Ovary (tissue), 3 donors: ENCODE results near the gene TTC32.

Experiments
- EP300 ChIP-seq: sonication (generic); formaldehyde crosslinking; IDR thresholded peaks from one replicate; pipeline ENCODE4 v1.6.1; 2017; ENCODE audit warnings: antibody characterized with exemption
- POLR2A ChIP-seq: fragments of 450-650 bp; IDR thresholded peaks from one replicate; pipeline ENCODE4 v1.6.1; 2017; ENCODE audit warnings: antibody characterized with exemption, mild to moderate bottlenecking, moderate library complexity
- TF ChIP-seq, protein P1 (sequence below), 3 donors: fragments of 450-650 bp in 2 of 3; fragments of 200-600 bp in 1 of 3; IDR thresholded peaks; one replicate each; pipeline versions ENCODE4 v1.5.1 to v1.8.0; 2016 to 2022; ENCODE audit warnings: antibody characterized with exemption in 3 of 3, mild to moderate bottlenecking in 1 of 3
- donor health status: DM: no; HTN: no; CAD: no.

DNA sequence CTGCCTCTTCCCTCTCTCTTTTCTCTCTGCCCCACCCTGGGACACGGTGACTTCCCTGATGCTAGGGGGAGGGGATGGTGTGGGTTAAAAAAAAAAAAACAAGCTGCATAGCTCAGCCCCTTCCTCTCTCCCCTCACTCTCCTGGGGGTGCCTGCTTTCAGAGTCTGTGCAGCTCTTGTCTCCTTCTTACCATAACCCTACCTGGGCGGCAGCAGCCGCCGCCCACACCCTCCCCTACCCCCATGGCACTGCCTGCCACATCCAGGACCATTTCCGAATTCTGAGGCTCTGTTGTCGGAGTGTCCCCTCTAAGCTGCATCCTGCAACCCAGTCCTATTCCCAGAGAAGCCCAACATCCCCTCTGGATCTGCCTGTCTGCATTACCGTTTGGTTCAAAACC is 16.0 kb downstream of the TTC32 start:
- no peak for TF ChIP-seq EP300
- TF ChIP-seq, protein P1, sequence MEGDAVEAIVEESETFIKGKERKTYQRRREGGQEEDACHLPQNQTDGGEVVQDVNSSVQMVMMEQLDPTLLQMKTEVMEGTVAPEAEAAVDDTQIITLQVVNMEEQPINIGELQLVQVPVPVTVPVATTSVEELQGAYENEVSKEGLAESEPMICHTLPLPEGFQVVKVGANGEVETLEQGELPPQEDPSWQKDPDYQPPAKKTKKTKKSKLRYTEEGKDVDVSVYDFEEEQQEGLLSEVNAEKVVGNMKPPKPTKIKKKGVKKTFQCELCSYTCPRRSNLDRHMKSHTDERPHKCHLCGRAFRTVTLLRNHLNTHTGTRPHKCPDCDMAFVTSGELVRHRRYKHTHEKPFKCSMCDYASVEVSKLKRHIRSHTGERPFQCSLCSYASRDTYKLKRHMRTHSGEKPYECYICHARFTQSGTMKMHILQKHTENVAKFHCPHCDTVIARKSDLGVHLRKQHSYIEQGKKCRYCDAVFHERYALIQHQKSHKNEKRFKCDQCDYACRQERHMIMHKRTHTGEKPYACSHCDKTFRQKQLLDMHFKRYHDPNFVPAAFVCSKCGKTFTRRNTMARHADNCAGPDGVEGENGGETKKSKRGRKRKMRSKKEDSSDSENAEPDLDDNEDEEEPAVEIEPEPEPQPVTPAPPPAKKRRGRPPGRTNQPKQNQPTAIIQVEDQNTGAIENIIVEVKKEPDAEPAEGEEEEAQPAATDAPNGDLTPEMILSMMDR (IDR thresholded peaks at IDR 0.05), result no peak
- TF ChIP-seq POLR2A, result no peak
